Measurements from ENCODE around the gene SUN5. TPM values are rescaled to one million over a fixed set of nuclear protein-coding genes. Genes with fewer than 3 reads are reported as not detected.

SUN5 gene
- total RNA-seq, 4 donors from 2014 or later: not detected

DNA sequence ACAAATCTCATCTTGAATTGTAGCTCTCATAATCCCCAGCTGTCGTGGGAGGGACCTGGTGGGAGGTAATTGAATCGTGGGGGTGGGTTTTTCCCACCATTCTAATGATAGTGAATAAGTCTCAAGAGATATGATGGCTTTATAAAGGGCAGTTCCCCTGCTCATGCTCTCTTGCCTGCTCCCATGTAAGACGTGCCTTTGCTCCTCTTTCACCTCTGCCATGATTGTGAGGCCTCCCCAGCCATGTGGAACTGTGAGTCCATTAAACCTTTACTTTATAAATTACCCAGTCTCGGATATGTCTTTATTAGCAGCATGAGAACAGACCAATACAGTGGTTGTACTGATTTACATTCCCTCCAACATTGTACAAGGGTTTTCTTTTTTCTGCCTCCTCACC is 69.7 kb downstream of the SUN5 start:
- Histone ChIP-seq H3K4me3 (no peak overlapping the region), H3K36me3 (no peaks in the 10 kb centered on the region), H3K27ac (no peak overlapping the region), H3K27me3 (no peaks in the 10 kb centered on the region), H3K4me1 (no peaks in the 10 kb centered on the region), H3K9me3 (peaks cover 0 to 4% (median 0%) of the 10 kb centered on the region in 3 donors)
- ATAC-seq: no peak
- intact Hi-C loops (cut with DNase I; ENCODE audit: low total_unique reads) (no loop called here), in situ Hi-C loops (cut with MboI; ENCODE audit: low sequenced_read_pairs in 4 of 4) (no loop called here)
- no peak for TF ChIP-seq POLR2A (IDR thresholded peaks at IDR 0.05)
- TF ChIP-seq, protein P1, sequence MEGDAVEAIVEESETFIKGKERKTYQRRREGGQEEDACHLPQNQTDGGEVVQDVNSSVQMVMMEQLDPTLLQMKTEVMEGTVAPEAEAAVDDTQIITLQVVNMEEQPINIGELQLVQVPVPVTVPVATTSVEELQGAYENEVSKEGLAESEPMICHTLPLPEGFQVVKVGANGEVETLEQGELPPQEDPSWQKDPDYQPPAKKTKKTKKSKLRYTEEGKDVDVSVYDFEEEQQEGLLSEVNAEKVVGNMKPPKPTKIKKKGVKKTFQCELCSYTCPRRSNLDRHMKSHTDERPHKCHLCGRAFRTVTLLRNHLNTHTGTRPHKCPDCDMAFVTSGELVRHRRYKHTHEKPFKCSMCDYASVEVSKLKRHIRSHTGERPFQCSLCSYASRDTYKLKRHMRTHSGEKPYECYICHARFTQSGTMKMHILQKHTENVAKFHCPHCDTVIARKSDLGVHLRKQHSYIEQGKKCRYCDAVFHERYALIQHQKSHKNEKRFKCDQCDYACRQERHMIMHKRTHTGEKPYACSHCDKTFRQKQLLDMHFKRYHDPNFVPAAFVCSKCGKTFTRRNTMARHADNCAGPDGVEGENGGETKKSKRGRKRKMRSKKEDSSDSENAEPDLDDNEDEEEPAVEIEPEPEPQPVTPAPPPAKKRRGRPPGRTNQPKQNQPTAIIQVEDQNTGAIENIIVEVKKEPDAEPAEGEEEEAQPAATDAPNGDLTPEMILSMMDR (IDR thresholded peaks at IDR 0.05 in 4 of 5, conservative IDR thresholded peaks at IDR 0.05 in 1 of 5): no peak
- DNase-seq: no peak

Other genes starting within 250 kb of the SUN5 start
- gene DNMT3B, start 242.0 kb downstream of the SUN5 start, total RNA-seq: under 1 TPM; 0.20 to 0.39 (median 0.30) TPM
- 10 to 100 TPM; 33.9 to 53.5 (median 42.3) TPM for gene MAPRE1, start 184.5 kb downstream of the SUN5 start, total RNA-seq
- not detected for gene EFCAB8, start 145.5 kb downstream of the SUN5 start, total RNA-seq
- gene BPIFB2, start 3.3 kb upstream of the SUN5 start, total RNA-seq: not detected
- not detected for gene BPIFB6, start 27.2 kb upstream of the SUN5 start, total RNA-seq
- not detected for gene BPIFB3, start 49.5 kb upstream of the SUN5 start, total RNA-seq
- not detected for gene BPIFB4, start 75.2 kb upstream of the SUN5 start, total RNA-seq
- gene BPIFA2, start 163.7 kb upstream of the SUN5 start, total RNA-seq: not detected
- not detected for gene BPIFA3, start 212.9 kb upstream of the SUN5 start, total RNA-seq
- gene BPIFA1, start 231.6 kb upstream of the SUN5 start, total RNA-seq: not detected